ENCODE data around the gene RFNG. TPM values are rescaled to one million over a fixed set of nuclear protein-coding genes. Genes with fewer than 3 reads are reported as not detected.
A peak's percentile ranks its signal among the peaks of the same experiment; 100 is the strongest.

The RFNG gene
- total and polyA plus RNA-seq, 2 of the 13 experiments (the other 11 are each of a cell fraction or from before 2014, with no cell fraction given), result 61.4 to 64.0 TPM

- TF ChIP-seq MEIS2 (CRISPR knock-in tag; IDR thresholded peaks at IDR 0.05) (0 out of 2 replicates have a peak, but pooled peaks have one; percentile 1), REST (IDR thresholded peaks at IDR 0.05; ENCODE audit: borderline replicate concordance in 1 of 2, low read depth in 1 of 2, low read length in 2 of 2) (no peak), SMARCE1 (IDR thresholded peaks at IDR 0.05; ENCODE audit: borderline replicate concordance) (no peak), THAP11 (CRISPR knock-in tag; IDR thresholded peaks at IDR 0.05) (peak; percentile 6; the same call in 1 of the 2 replicates), CBFB (CRISPR knock-in tag; IDR thresholded peaks at IDR 0.05) (peak; percentile 15; the same call in 1 of the 2 replicates), DPF2 (CRISPR knock-in tag; IDR thresholded peaks at IDR 0.05; ENCODE audit: borderline replicate concordance, low read depth) (peak; percentile 12; the same call in 1 of the 2 replicates), E2F2 (CRISPR knock-in tag; IDR thresholded peaks at IDR 0.05; ENCODE audit: borderline replicate concordance) (0 out of 2 replicates have a peak, but pooled peaks have one; percentile 34), ZNF253 (CRISPR knock-in tag; IDR thresholded peaks at IDR 0.05; ENCODE audit: borderline replicate concordance) (peak; percentile 53; the same call in 1 of the 2 replicates), ZNF205 (CRISPR knock-in tag; IDR thresholded peaks at IDR 0.05) (no peak), ARID3A (IDR thresholded peaks at IDR 0.05; ENCODE audit: low read depth, low read length) (no peak), ZNF672 (CRISPR knock-in tag; IDR thresholded peaks at IDR 0.05) (no peak), SMC3 (IDR thresholded peaks at IDR 0.05; ENCODE audit: low read length) (no peak), MAZ (IDR thresholded peaks at IDR 0.05; ENCODE audit: borderline replicate concordance, low read depth, low read length) (no peak), MAZ (CRISPR knock-in tag; IDR thresholded peaks at IDR 0.05; ENCODE audit: low read depth) (peak; percentile 46; the same call in 1 of the 2 replicates), ZNF800 (CRISPR knock-in tag; IDR thresholded peaks at IDR 0.05) (no peak), ZMAT3 (CRISPR knock-in tag; conservative IDR thresholded peaks at IDR 0.05) (0 out of 2 replicates have a peak, but pooled peaks have one; percentile 5), RBFOX2 (IDR thresholded peaks at IDR 0.05; ENCODE audit: low read depth, low read length) (peak; percentile 61), HOXA5 (CRISPR knock-in tag; IDR thresholded peaks at IDR 0.05) (peak; percentile 53; the same call in 1 of the 2 replicates), DNMT3B (CRISPR knock-in tag; conservative IDR thresholded peaks at IDR 0.05) (no peak)
Observed at GRCh38 chr17:82050761-82051641, 610 bp downstream of the RFNG start (continued).
